Lower leg skin (tissue), 3 donors: ENCODE data around the gene RALGPS2.

ENCODE experiments used
- CTCF ChIP-seq, 3 donors: fragments of 450-650 bp; IDR thresholded peaks; one replicate each; pipeline ENCODE4 v1.5.1; 2016; ENCODE audit warnings: antibody characterized with exemption in 3 of 3, mild to moderate bottlenecking in 3 of 3, moderate library complexity in 2 of 3
- POLR2A ChIP-seq, 2 donors: fragments of 450-650 bp; IDR thresholded peaks; one replicate each; pipeline ENCODE4 v1.6.1; 2016 to 2017; ENCODE audit warnings: antibody characterized with exemption in 2 of 2, mild to moderate bottlenecking in 1 of 2, moderate library complexity in 1 of 2

- TF ChIP-seq CTCF (IDR thresholded peaks at IDR 0.05) (no peak), POLR2A (IDR thresholded peaks at IDR 0.05) (no peak)
These were observed 8.9 kb upstream of the RALGPS2 start for GRCh38 chr1:178716111-178716510.
